ENCODE results near the gene PTPRO.

Gene PTPRO

DNA sequence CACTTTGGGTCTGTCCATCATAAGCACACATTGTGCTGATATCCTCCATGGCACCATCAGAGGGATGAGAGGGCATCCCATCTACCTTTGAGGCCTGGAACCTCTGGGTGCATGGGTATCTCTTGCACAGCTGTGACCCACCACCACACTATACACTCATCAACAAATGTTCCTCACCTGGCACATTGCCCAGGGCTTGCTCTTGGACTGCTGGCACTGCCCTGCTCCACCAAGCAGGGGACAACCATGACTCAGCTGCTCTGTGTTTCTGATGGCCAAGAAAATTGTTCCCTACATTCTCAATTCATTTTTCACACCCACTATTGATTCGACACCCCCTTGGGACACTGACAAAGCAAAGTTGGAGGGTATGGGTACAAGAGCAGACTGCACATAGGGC lies 155.5 kb downstream of the PTPRO start:
- no peak overlapping the region for H3K4me3 ChIP-seq (ENCODE audit: low read depth, low read length)
- DNase-seq (ENCODE audit: low read depth): no peak
- TF ChIP-seq MYC (IDR thresholded peaks at IDR 0.05; ENCODE audit: low read depth, low read length): no peak
- TF ChIP-seq, protein P1, sequence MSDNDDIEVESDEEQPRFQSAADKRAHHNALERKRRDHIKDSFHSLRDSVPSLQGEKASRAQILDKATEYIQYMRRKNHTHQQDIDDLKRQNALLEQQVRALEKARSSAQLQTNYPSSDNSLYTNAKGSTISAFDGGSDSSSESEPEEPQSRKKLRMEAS (IDR thresholded peaks at IDR 0.05; ENCODE audit: low read depth, low read length): no peak

DNA sequence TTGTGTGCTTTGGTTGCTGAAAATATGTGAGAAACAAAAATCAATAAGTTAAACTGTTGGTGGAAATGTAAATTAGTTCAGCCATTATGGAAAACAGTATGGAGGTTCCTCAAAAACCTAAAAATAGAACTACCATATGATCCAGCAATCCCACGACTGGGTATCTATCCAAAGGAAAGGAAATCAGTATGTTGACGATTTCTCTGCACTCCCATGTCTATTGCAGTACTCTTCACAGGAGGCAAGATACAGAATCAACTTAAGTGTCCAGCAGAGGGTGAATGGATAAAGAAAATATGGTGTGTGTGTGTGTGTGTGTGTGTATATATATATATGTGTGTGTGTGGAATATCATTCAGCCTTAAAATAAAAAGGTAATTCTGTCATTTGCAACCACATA lies 159.5 kb downstream of the PTPRO start:
- no peak overlapping the region for H3K4me3 ChIP-seq (ENCODE audit: low read depth, low read length)
- no peak for DNase-seq (ENCODE audit: low read depth)
- TF ChIP-seq POLR2A (IDR thresholded peaks at IDR 0.05; ENCODE audit: extremely low read depth, insufficient read length) (no peak), MYC (IDR thresholded peaks at IDR 0.05; ENCODE audit: low read depth, low read length) (no peak)
- TF ChIP-seq, protein P2, sequence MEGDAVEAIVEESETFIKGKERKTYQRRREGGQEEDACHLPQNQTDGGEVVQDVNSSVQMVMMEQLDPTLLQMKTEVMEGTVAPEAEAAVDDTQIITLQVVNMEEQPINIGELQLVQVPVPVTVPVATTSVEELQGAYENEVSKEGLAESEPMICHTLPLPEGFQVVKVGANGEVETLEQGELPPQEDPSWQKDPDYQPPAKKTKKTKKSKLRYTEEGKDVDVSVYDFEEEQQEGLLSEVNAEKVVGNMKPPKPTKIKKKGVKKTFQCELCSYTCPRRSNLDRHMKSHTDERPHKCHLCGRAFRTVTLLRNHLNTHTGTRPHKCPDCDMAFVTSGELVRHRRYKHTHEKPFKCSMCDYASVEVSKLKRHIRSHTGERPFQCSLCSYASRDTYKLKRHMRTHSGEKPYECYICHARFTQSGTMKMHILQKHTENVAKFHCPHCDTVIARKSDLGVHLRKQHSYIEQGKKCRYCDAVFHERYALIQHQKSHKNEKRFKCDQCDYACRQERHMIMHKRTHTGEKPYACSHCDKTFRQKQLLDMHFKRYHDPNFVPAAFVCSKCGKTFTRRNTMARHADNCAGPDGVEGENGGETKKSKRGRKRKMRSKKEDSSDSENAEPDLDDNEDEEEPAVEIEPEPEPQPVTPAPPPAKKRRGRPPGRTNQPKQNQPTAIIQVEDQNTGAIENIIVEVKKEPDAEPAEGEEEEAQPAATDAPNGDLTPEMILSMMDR (IDR thresholded peaks at IDR 0.05; ENCODE audit: low read depth, low read length): no peak
- TF ChIP-seq, protein P1 (IDR thresholded peaks at IDR 0.05; ENCODE audit: low read depth, low read length): no peak

DNA sequence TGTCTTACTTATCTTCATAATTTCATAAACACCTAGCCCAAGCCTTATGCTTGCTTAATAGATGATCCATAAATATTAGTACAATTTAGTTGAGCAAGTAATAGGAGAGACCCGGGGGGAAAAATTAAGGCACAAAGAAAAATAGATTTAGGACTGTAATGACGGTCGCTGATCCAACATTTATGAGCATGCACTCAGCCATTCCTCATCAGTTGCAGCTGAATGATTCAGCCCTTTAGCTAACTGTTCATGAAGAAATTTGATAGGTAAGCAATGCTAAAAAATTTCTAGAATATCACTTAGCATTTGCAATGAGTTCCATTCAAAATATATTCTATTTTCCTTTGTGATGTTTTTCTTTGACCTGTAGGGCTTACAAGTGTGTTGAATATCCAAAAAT lies 163.2 kb downstream of the PTPRO start:
- TF ChIP-seq, protein P2 (IDR thresholded peaks at IDR 0.05; ENCODE audit: low read depth, low read length): no peak
- TF ChIP-seq POLR2A (IDR thresholded peaks at IDR 0.05; ENCODE audit: extremely low read depth, insufficient read length) (no peak), MYC (IDR thresholded peaks at IDR 0.05; ENCODE audit: low read depth, low read length) (no peak)
- TF ChIP-seq, protein P1 (IDR thresholded peaks at IDR 0.05; ENCODE audit: low read depth, low read length): no peak
- H3K4me3 ChIP-seq (ENCODE audit: low read depth, low read length): no peak overlapping the region
- no peak for DNase-seq (ENCODE audit: low read depth)

DNA sequence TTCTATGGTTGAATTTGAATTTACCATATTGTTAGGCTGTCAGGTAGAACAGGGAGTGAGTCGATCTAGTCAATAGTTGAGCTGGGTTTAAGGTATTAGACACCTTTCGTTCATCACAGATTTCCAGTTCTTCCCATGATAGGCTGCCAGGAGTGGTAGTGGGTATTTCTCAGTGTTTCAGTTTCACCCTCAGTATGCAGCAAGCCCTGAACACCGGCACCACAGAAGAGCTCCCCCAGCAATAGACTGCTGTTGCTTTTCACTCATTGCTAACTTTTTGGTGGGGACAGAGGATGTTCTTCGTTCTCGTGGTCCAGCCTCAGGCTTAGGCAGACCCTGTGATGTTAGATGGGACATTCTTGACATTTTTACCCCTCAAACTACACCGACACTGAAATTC lies 164.6 kb downstream of the PTPRO start:
- DNase-seq (ENCODE audit: low read depth): no peak
- H3K4me3 ChIP-seq (ENCODE audit: low read depth, low read length): no peak overlapping the region

DNA sequence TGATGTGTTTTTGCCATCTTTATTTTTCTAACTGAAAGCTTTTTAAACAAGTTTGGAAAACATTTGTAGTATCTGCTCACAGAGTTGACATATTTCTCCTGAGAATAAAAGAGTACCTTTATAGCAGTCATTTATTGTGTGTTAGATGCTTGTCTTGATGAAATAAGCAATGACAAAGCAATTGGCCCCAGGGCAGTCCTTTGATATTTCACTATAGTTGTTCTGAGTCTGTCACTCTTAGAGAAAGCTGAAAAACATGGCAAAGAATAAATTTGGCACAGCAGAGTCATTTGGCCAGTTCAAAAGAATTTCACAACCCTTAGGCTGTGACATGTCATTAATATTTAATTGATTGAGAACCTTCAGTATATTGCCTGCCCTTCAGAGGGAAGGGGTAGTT lies 166.2 kb downstream of the PTPRO start:
- H3K4me3 ChIP-seq (ENCODE audit: low read depth, low read length): no peak overlapping the region
- TF ChIP-seq, protein P2 (IDR thresholded peaks at IDR 0.05; ENCODE audit: low read depth, low read length): no peak
- TF ChIP-seq, protein P1 (IDR thresholded peaks at IDR 0.05; ENCODE audit: low read depth, low read length): no peak
- TF ChIP-seq MYC (IDR thresholded peaks at IDR 0.05; ENCODE audit: low read depth, low read length): no peak
- no peak for TF ChIP-seq POLR2A (IDR thresholded peaks at IDR 0.05; ENCODE audit: extremely low read depth, insufficient read length)
- no peak for DNase-seq (ENCODE audit: low read depth)

More for the DNA sequence above, 164.6 kb downstream of the PTPRO start:
- TF ChIP-seq POLR2A (IDR thresholded peaks at IDR 0.05; ENCODE audit: extremely low read depth, insufficient read length) (no peak), MYC (IDR thresholded peaks at IDR 0.05; ENCODE audit: low read depth, low read length) (no peak)
- TF ChIP-seq, protein P2 (IDR thresholded peaks at IDR 0.05; ENCODE audit: low read depth, low read length): no peak
- TF ChIP-seq, protein P1 (IDR thresholded peaks at IDR 0.05; ENCODE audit: low read depth, low read length): no peak

DNA sequence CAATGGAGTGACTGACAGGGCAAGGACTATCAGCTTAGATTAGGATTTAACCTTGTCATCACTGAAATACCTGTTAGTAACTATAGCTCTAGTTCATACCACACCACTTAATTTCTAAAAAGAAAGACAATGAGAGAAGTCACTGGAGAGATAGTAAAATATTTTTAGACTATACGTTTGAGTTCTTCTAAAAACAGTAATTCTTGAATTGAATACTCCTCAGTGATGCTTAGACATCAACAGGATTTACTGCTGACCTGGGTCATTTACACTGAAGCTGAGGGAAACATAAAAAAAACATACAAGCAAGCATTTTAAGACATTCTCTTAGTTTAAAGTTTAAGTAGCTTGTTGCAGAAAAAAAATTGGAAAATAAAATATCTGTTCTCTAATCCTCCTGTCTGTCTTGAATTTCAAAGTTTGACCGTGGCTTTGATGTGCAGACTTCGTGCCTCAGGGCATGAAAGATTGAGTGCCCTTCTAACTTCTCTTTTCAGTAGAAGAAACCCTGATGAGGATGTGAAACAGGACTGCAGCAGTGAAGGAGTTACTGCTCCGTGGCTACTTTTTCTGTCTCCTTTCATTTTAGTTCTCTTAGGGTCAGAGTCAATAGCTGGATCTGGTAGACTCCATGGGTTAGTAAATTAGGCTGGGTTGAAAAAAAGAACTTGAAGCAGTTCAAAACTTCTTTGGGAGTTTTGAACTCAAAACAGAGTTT lies 172.2 kb downstream of the PTPRO start:
- no peak for DNase-seq (ENCODE audit: low read depth)
- TF ChIP-seq, protein P2 (IDR thresholded peaks at IDR 0.05; ENCODE audit: low read depth, low read length): no peak
- TF ChIP-seq, protein P1 (IDR thresholded peaks at IDR 0.05; ENCODE audit: low read depth, low read length): no peak
- TF ChIP-seq POLR2A (IDR thresholded peaks at IDR 0.05; ENCODE audit: extremely low read depth, insufficient read length) (no peak), MYC (IDR thresholded peaks at IDR 0.05; ENCODE audit: low read depth, low read length) (no peak)
- no peak overlapping the region for H3K4me3 ChIP-seq (ENCODE audit: low read depth, low read length)

All from NB4 (cell line).